Measurements from ENCODE around the gene SUV39H1.

SUV39H1 gene

GRCh38 chrX:48728653-48729052 is 32.1 kb downstream of the SUV39H1 start:
- no peak overlapping the region for H3K4me3 ChIP-seq (ENCODE audit: low read depth, low read length)
- DNase-seq (ENCODE audit: low read depth): no peak
- no peak for TF ChIP-seq MAX (IDR thresholded peaks at IDR 0.05; ENCODE audit: low read depth, low read length)
- no peak for TF ChIP-seq POLR2A (IDR thresholded peaks at IDR 0.05; ENCODE audit: extremely low read depth, insufficient read length)
- no peak for TF ChIP-seq CTCF (IDR thresholded peaks at IDR 0.05; ENCODE audit: low read depth, low read length)
- no peak for TF ChIP-seq MYC (IDR thresholded peaks at IDR 0.05; ENCODE audit: low read depth, low read length)

GRCh38 chrX:48736303-48736702 is 39.8 kb downstream of the SUV39H1 start:
- DNase-seq (ENCODE audit: low read depth): peak; percentile 6
- peak overlapping the region; percentile 64 for H3K4me3 ChIP-seq (ENCODE audit: low read depth, low read length)
- no peak for TF ChIP-seq CTCF (IDR thresholded peaks at IDR 0.05; ENCODE audit: low read depth, low read length)
- no peak for TF ChIP-seq POLR2A (IDR thresholded peaks at IDR 0.05; ENCODE audit: extremely low read depth, insufficient read length)
- no peak for TF ChIP-seq MYC (IDR thresholded peaks at IDR 0.05; ENCODE audit: low read depth, low read length)

GRCh38 chrX:48736878-48737212 is 40.3 kb downstream of the SUV39H1 start:
- peak overlapping the region; percentile 64 for H3K4me3 ChIP-seq (ENCODE audit: low read depth, low read length)
- no peak for TF ChIP-seq MAX (IDR thresholded peaks at IDR 0.05; ENCODE audit: low read depth, low read length)
- no peak for TF ChIP-seq CTCF (IDR thresholded peaks at IDR 0.05; ENCODE audit: low read depth, low read length)
- no peak for TF ChIP-seq POLR2A (IDR thresholded peaks at IDR 0.05; ENCODE audit: extremely low read depth, insufficient read length)
- no peak for TF ChIP-seq MYC (IDR thresholded peaks at IDR 0.05; ENCODE audit: low read depth, low read length)
- DNase-seq (ENCODE audit: low read depth): no peak

- TF ChIP-seq MAX (IDR thresholded peaks at IDR 0.05; ENCODE audit: low read depth, low read length): no peak
- peak; percentile 20; the same call in 1 of the 2 replicates for TF ChIP-seq MYC (IDR thresholded peaks at IDR 0.05; ENCODE audit: low read depth, low read length)
- peak; percentile 60 for TF ChIP-seq POLR2A (IDR thresholded peaks at IDR 0.05; ENCODE audit: extremely low read depth, insufficient read length)
- TF ChIP-seq CTCF (IDR thresholded peaks at IDR 0.05; ENCODE audit: low read depth, low read length): no peak
- H3K4me3 ChIP-seq (ENCODE audit: low read depth, low read length): peak overlapping the region; percentile 71
Observed at GRCh38 chrX:48737213-48737938, 40.8 kb downstream of the SUV39H1 start.

GRCh38 chrX:48737940-48738339 is 41.4 kb downstream of the SUV39H1 start:
- TF ChIP-seq CTCF (IDR thresholded peaks at IDR 0.05; ENCODE audit: low read depth, low read length): no peak
- TF ChIP-seq MAX (IDR thresholded peaks at IDR 0.05; ENCODE audit: low read depth, low read length): no peak
- no peak for TF ChIP-seq MYC (IDR thresholded peaks at IDR 0.05; ENCODE audit: low read depth, low read length)
- no peak for TF ChIP-seq POLR2A (IDR thresholded peaks at IDR 0.05; ENCODE audit: extremely low read depth, insufficient read length)
- peak overlapping the region; percentile 71 for H3K4me3 ChIP-seq (ENCODE audit: low read depth, low read length)
- DNase-seq (ENCODE audit: low read depth): peak; percentile 6

More at GRCh38 chrX:48737213-48737938, 40.8 kb downstream of the SUV39H1 start:
- DNase-seq (ENCODE audit: low read depth): peak; percentile 98
